OCI-LY3 (cell line): ENCODE data around the gene RETREG2.

ENCODE experiments used
- CTCF ChIP-seq: fragments of 200-600, 300-600 bp; sonication (generic); IDR thresholded peaks from 2 replicates; pipeline ENCODE4 v1.5.1; 2014; ENCODE audit warnings: antibody characterized with exemption, low read length, low read depth
- EZH2phosphoT487 ChIP-seq: fragments of 200-600 bp; shearing (Covaris generic); IDR thresholded peaks from 2 replicates; pipeline ENCODE4 v1.6.1; 2018; ENCODE audit warnings: antibody characterized with exemption, mixed run types, low read depth

DNA sequence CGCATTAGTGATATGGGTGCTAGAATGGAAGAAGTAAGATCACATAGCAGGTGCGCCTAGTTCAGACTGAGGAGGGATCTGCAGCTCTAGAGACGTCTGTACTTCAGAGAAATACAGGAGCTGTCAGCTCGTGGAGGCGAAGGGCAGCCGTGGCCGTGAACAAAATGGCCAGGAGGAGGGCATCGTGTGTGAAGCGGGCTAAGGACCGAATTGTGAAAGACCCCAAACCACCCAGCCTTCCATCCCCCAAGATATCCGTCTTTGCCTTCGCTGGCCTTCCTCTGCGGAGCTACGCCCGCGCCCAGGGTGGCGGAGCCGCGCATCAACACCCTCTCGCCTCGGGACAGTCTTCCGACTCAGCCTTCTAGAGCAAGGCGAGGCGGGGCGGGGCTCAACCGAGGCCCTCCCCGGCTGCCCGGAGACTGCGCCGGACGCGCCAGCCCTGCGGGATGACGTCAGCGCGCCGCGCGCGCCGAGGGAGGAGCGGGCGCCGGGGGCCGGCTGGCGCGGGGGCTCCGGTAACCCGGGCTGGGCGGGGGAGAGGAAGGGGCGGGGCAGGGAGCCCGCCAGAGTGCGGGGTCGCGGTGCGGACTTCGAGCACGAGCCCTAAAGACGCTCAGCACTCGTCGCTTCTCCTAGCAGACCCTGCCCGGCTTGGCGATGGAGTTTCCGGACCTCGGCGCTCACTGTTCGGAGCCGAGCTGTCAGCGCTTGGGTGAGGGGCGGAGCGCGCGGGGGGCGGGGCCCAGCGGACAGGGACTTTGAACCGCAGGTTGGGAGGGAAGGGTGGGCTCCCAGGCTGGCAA is 28.5 kb downstream of the RETREG2 start, which contains the start of gene ZFAND2B:
- TF ChIP-seq CTCF (no peak), EZH2phosphoT487 (no peak)
